Fibroblast of skin of right biceps (primary cell): ENCODE results near the gene PPP2R2C.

ENCODE experiments used
- DNase-seq: peaks from one replicate; pipeline ENCODE4 v3.0.0-alpha.2; 2013

The PPP2R2C gene

GRCh38 chr4:6446538-6447451 lies 25.6 kb downstream of the PPP2R2C start:
- DNase-seq, result no peak

- DNase-seq, result no peak
Measured at GRCh38 chr4:6446130-6446482, 26.3 kb downstream of the PPP2R2C start.

- no peak for DNase-seq
Measured at GRCh38 chr4:6445403-6446129, 26.8 kb downstream of the PPP2R2C start.

- no peak for DNase-seq
Measured at GRCh38 chr4:6444582-6444981, 27.8 kb downstream of the PPP2R2C start.

GRCh38 chr4:6443035-6444023 lies 29.1 kb downstream of the PPP2R2C start:
- DNase-seq, result no peak

- no peak for DNase-seq
Measured at GRCh38 chr4:6442555-6442954, 29.9 kb downstream of the PPP2R2C start.

- DNase-seq, result no peak
Measured at GRCh38 chr4:6441758-6442157, 30.7 kb downstream of the PPP2R2C start.

GRCh38 chr4:6441202-6441582 lies 31.2 kb downstream of the PPP2R2C start:
- no peak for DNase-seq

GRCh38 chr4:6440506-6441201 lies 31.8 kb downstream of the PPP2R2C start:
- DNase-seq, result no peak

GRCh38 chr4:6439120-6439762 lies 33.2 kb downstream of the PPP2R2C start:
- no peak for DNase-seq

- no peak for DNase-seq
Measured at GRCh38 chr4:6437826-6438238, 34.6 kb downstream of the PPP2R2C start.

- no peak for DNase-seq
Measured at GRCh38 chr4:6435010-6435409, 37.4 kb downstream of the PPP2R2C start.

GRCh38 chr4:6430927-6431326 lies 41.5 kb downstream of the PPP2R2C start:
- no peak for DNase-seq

- DNase-seq, result no peak
Measured at GRCh38 chr4:6427439-6428090, 44.8 kb downstream of the PPP2R2C start.

- DNase-seq, result no peak
Measured at GRCh38 chr4:6426571-6427438, 45.6 kb downstream of the PPP2R2C start.

GRCh38 chr4:6425911-6426310 lies 46.5 kb downstream of the PPP2R2C start:
- DNase-seq, result no peak

- DNase-seq, result no peak
Measured at GRCh38 chr4:6425336-6425735, 47.1 kb downstream of the PPP2R2C start.

GRCh38 chr4:6424425-6424824 lies 48.0 kb downstream of the PPP2R2C start:
- no peak for DNase-seq

GRCh38 chr4:6423575-6423974 lies 48.8 kb downstream of the PPP2R2C start:
- DNase-seq, result no peak

- no peak for DNase-seq
Measured at GRCh38 chr4:6422866-6423265, 49.5 kb downstream of the PPP2R2C start.
